Subcutaneous abdominal adipose tissue (tissue), 5 donors: ENCODE measurements around the gene TIGD2.

Source experiments
- H3K27ac ChIP-seq: one replicate; pipeline ENCODE4 v1.7.0; 2013; ENCODE audit warnings: low read depth, mild to moderate bottlenecking, inconsistent platforms, low read length, moderate library complexity
- H3K27me3 ChIP-seq, 5 donors: one replicate each; pipeline ENCODE4 v1.7.0; 2013; ENCODE audit warnings: low read length in 5 of 5, inconsistent platforms in 1 of 5; ENCODE audit not compliant: control insufficient read depth in 5 of 5, insufficient read depth in 4 of 5
- H3K36me3 ChIP-seq, 5 donors: one replicate each; pipeline ENCODE4 v1.7.0; 2013; ENCODE audit warnings: low read length in 5 of 5; ENCODE audit not compliant: control insufficient read depth in 5 of 5, insufficient read depth in 5 of 5
- H3K4me1 ChIP-seq, 5 donors: one replicate each; pipeline ENCODE4 v1.7.0; 2013; ENCODE audit warnings: low read length in 5 of 5, mild to moderate bottlenecking in 3 of 5, moderate library complexity in 1 of 5; ENCODE audit not compliant: control insufficient read depth in 5 of 5, insufficient read depth in 5 of 5
- H3K4me3 ChIP-seq, 5 donors: one replicate each; pipeline ENCODE4 v1.7.0; 2013; ENCODE audit warnings: low read length in 5 of 5, low read depth in 1 of 5
- H3K9ac ChIP-seq, 5 donors: one replicate each; pipeline ENCODE4 v1.7.0; 2013; ENCODE audit warnings: low read length in 5 of 5, mild to moderate bottlenecking in 4 of 5, moderate library complexity in 3 of 5
- H3K9me3 ChIP-seq, 5 donors: one replicate each; pipeline ENCODE4 v1.7.0; 2013; ENCODE audit warnings: low read length in 5 of 5; ENCODE audit not compliant: control insufficient read depth in 5 of 5
- donor health status: healthy.
- donor health status: healthy.
- donor health status: healthy.
- donor health status: healthy.
- donor health status: healthy.

The TIGD2 gene

GRCh38 chr4:89099471-89099870 lies 11.9 kb upstream of the TIGD2 start:
- no peak overlapping the region for H3K9ac ChIP-seq
- no peak overlapping the region for H3K27ac ChIP-seq
- no peaks in the 10 kb centered on the region for H3K27me3 ChIP-seq
- H3K4me3 ChIP-seq: no peak overlapping the region
- no peaks in the 10 kb centered on the region for H3K4me1 ChIP-seq
- no peaks in the 10 kb centered on the region for H3K36me3 ChIP-seq
- no peaks in the 10 kb centered on the region for H3K9me3 ChIP-seq

GRCh38 chr4:89100853-89101252 lies 10.5 kb upstream of the TIGD2 start:
- Histone ChIP-seq H3K4me1 (no peaks in the 10 kb centered on the region), H3K9me3 (no peaks in the 10 kb centered on the region), H3K27me3 (no peaks in the 10 kb centered on the region), H3K27ac (no peak overlapping the region), H3K9ac (no peak overlapping the region), H3K4me3 (no peak overlapping the region), H3K36me3 (no peaks in the 10 kb centered on the region)

- H3K9me3 ChIP-seq: no peaks in the 10 kb centered on the region
- H3K27ac ChIP-seq: no peak overlapping the region
- H3K27me3 ChIP-seq: no peaks in the 10 kb centered on the region
- no peak overlapping the region for H3K9ac ChIP-seq
- no peaks in the 10 kb centered on the region for H3K36me3 ChIP-seq
- no peaks in the 10 kb centered on the region for H3K4me1 ChIP-seq
- H3K4me3 ChIP-seq: no peak overlapping the region
These were observed 9.8 kb upstream of the TIGD2 start for GRCh38 chr4:89101256-89102161.

- no peaks in the 10 kb centered on the region for H3K9me3 ChIP-seq
- H3K4me1 ChIP-seq: peaks cover 0 to 8% (median 7%) of the 10 kb centered on the region in 5 donors
- H3K27me3 ChIP-seq: no peaks in the 10 kb centered on the region
- H3K9ac ChIP-seq: no peak overlapping the region
- no peaks in the 10 kb centered on the region for H3K36me3 ChIP-seq
- no peak overlapping the region for H3K27ac ChIP-seq
- H3K4me3 ChIP-seq: no peak overlapping the region
These were observed 5.6 kb upstream of the TIGD2 start for GRCh38 chr4:89105726-89106125.

GRCh38 chr4:89108091-89108490 lies 3.2 kb upstream of the TIGD2 start:
- Histone ChIP-seq H3K9me3 (no peaks in the 10 kb centered on the region), H3K36me3 (no peaks in the 10 kb centered on the region), H3K4me1 (peaks cover 0 to 24% (median 21%) of the 10 kb centered on the region in 5 donors)

GRCh38 chr4:89109841-89110540 lies 1.3 kb upstream of the TIGD2 start:
- Histone ChIP-seq H3K4me1 (peaks cover 0 to 24% (median 21%) of the 10 kb centered on the region in 5 donors), H3K36me3 (peaks cover 0 to 3% (median 0%) of the 10 kb centered on the region in 5 donors), H3K4me3 (peak overlapping the region; percentile 77 to 86 (median 81)), H3K9ac (no peak overlapping the region), H3K27me3 (no peaks in the 10 kb centered on the region), H3K27ac (no peak overlapping the region), H3K9me3 (no peaks in the 10 kb centered on the region)

More at GRCh38 chr4:89108091-89108490, 3.2 kb upstream of the TIGD2 start:
- Histone ChIP-seq H3K9ac (no peak overlapping the region), H3K27me3 (no peaks in the 10 kb centered on the region), H3K4me3 (no peak overlapping the region), H3K27ac (no peak overlapping the region)

- H3K9me3 ChIP-seq: no peaks in the 10 kb centered on the region
- peaks cover 0 to 3% (median 0%) of the 10 kb centered on the region in 5 donors for H3K36me3 ChIP-seq
- peak overlapping the region in 4 of 5 donors; percentile 17 to 71 (median 38) for H3K9ac ChIP-seq
- H3K27me3 ChIP-seq: no peaks in the 10 kb centered on the region
- H3K4me3 ChIP-seq: peak overlapping the region; percentile 77 to 86 (median 81)
- peaks cover 0 to 24% (median 21%) of the 10 kb centered on the region in 5 donors for H3K4me1 ChIP-seq
- no peak overlapping the region for H3K27ac ChIP-seq
These were observed 770 bp upstream of the TIGD2 start for GRCh38 chr4:89110541-89110985.

- H3K27me3 ChIP-seq: no peaks in the 10 kb centered on the region
These were observed 665 bp downstream of the TIGD2 start for GRCh38 chr4:89111833-89112563.

GRCh38 chr4:89113415-89113814 lies 2.1 kb downstream of the TIGD2 start:
- Histone ChIP-seq H3K4me3 (no peak overlapping the region), H3K4me1 (peaks cover 0 to 24% (median 21%) of the 10 kb centered on the region in 5 donors), H3K9me3 (no peaks in the 10 kb centered on the region), H3K36me3 (peaks cover 0 to 3% (median 0%) of the 10 kb centered on the region in 5 donors), H3K27ac (no peak overlapping the region), H3K9ac (no peak overlapping the region), H3K27me3 (no peaks in the 10 kb centered on the region)

More at GRCh38 chr4:89111833-89112563, 665 bp downstream of the TIGD2 start:
- Histone ChIP-seq H3K4me1 (peaks cover 0 to 24% (median 21%) of the 10 kb centered on the region in 5 donors), H3K9me3 (no peaks in the 10 kb centered on the region), H3K9ac (peak overlapping the region in 4 of 5 donors; percentile 56 to 79 (median 70)), H3K36me3 (peaks cover 0 to 3% (median 0%) of the 10 kb centered on the region in 5 donors), H3K4me3 (peak overlapping the region; percentile 81 to 88 (median 81)), H3K27ac (peak overlapping the region; percentile 78)
